HG02870 (cell line): ENCODE results near the gene TTC16.

Source experiments
- ATAC-seq: cut with Tn5 transposase; IDR thresholded peaks from one replicate; pipeline ENCODE4 v1.9.1; 2021; ENCODE audit warnings: mild to moderate bottlenecking, moderate library complexity; ENCODE audit not compliant: unreplicated experiment

TTC16 gene

GRCh38 chr9:127762111-127762676, 46.3 kb downstream of the TTC16 start:
- ATAC-seq = no peak

GRCh38 chr9:127763918-127764384, 48.1 kb downstream of the TTC16 start:
- no peak for ATAC-seq

GRCh38 chr9:127765418-127765817, 49.5 kb downstream of the TTC16 start:
- no peak for ATAC-seq

GRCh38 chr9:127767410-127767809, 51.5 kb downstream of the TTC16 start:
- no peak for ATAC-seq

DNA sequence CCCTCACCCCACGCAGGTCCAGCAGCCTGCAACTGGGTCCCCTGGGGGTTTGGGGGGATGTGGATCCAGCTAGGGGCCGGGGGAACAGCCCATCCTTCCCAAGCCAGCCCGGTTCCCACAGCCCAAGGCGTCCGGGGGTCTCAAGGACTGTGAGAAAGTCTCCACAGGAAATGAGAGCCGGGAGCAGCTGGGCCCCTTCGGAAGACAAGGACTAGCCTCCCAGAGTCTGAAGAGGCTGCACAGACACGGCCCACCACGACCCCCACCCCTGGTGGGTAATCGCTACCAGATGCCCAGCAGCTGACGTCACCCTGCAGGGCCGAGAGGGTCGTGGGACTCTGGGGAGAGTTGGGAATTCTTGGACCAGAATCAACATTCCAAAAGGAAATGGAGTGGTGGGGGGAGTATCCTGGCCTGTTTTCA, 52.0 kb downstream of the TTC16 start:
- no peak for ATAC-seq

GRCh38 chr9:127768698-127769097, 52.8 kb downstream of the TTC16 start:
- ATAC-seq = no peak

- no peak for ATAC-seq
Measured at GRCh38 chr9:127769101-127769500, 53.2 kb downstream of the TTC16 start.

DNA sequence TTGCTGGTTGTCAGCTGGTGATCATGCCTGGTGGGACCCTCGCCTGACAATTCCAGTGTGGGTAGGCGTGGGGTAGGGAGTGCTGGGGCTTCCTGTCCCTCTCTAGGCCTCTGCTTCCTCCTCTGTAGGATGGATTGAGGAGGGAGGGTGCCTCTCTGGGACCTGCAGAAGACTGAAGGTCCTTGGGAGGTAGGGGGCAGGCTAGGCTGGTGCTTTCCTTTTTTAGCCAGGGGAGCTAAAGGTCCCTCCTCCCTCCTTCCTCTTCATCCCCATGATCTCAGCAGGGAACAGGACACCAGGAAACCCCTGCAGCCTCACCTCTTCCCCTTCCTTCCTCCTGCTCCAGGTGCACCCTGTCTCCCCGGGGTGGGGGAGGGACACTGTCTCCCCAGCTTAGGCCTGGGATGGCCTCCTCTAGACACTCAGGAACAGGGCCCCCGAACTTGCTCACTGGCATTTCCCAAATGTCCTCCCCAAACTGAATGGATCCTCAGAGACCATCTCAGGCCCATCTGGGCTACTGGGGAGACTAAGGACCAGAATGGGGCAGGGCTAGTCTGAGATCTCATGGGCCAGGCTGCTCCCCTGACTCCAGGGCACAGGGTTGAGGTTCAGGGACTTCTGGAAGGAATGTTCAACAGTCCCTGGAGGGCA, 54.2 kb downstream of the TTC16 start:
- ATAC-seq = no peak

DNA sequence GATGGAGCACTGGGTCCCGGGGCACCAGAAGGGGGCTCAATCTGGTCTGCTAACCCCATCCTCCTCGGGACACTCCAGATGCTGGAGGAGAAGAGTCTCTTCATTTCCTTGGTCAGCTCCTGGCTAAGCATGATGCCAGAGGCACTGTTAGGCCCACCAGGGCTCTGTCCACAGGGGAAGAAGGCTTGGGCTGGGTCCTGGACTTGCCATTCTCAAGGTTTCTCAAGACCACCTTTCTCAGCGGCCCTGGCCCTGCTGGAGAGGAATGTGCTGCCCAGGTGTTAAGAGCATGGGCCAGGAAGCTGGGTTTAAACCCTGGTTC, 54.7 kb downstream of the TTC16 start:
- ATAC-seq = no peak

DNA sequence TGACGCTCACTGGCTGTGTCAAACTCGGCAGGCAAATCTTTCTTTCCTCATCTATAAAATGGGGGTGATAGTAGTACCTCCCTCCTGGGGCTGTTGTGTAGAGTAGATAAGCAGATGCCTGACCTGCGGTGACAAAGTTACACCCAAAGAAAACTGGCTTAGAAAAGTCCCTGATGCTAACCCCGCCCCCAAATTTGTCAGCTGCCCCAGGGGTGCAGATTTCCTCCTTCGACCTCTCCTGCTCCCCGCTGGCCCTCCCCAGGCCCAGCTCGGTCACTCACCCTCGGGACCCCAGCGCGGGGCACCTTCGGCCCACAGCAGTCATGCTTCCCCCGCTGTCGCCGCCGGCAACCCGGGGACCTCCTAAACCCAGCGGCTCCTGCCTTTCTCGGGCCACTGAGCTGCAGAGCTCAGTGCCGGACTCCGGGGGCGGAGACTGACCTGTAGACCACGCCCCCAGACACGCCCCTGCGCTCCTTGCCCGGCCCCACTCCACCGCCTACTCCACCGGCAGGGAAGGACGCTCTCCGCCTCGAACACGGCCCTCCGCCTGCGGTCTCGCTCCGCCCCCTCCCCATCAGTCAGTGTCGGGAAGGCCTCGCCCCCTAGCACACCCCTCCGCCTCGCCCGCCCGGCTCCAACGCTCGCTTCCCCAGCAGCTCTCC, 55.2 kb downstream of the TTC16 start:
- ATAC-seq = peak; percentile 89

DNA sequence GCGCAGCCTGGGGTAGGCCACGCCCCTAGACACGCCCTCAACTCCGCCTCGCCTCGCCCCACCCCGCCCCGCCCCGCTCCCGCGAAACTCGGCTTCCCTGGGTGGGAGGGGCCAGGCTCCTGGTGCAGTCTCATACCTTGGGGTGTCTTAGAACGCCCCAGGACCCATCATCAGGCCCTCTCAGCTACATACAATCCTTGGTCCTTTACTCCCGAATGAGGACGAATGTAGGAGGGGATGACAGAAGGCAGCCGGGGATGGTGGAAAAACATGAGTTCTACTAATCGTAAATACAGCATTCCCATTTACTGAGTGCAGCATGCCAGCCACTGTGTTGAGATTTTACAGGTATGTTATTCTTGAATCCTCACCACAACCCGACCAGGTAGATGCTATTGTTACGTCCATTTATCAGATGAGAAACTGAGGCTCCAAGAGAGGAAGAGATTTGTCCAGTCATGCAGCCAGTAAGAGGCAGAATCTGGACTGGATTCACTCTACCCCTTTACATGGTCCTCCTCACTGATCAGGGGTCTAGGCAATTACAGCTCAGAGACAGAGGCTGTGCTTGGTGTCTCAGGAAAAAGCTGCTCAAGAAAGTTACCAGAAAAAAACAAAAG, 55.8 kb downstream of the TTC16 start:
- no peak for ATAC-seq

GRCh38 chr9:127772603-127773002, 56.7 kb downstream of the TTC16 start:
- ATAC-seq = no peak

GRCh38 chr9:127773272-127773671, 57.4 kb downstream of the TTC16 start:
- no peak for ATAC-seq

GRCh38 chr9:127773981-127774380, 58.1 kb downstream of the TTC16 start:
- ATAC-seq = no peak

GRCh38 chr9:127776195-127776923, 60.5 kb downstream of the TTC16 start:
- ATAC-seq = peak; percentile 34

GRCh38 chr9:127776924-127777289, 61.0 kb downstream of the TTC16 start:
- ATAC-seq = no peak

DNA sequence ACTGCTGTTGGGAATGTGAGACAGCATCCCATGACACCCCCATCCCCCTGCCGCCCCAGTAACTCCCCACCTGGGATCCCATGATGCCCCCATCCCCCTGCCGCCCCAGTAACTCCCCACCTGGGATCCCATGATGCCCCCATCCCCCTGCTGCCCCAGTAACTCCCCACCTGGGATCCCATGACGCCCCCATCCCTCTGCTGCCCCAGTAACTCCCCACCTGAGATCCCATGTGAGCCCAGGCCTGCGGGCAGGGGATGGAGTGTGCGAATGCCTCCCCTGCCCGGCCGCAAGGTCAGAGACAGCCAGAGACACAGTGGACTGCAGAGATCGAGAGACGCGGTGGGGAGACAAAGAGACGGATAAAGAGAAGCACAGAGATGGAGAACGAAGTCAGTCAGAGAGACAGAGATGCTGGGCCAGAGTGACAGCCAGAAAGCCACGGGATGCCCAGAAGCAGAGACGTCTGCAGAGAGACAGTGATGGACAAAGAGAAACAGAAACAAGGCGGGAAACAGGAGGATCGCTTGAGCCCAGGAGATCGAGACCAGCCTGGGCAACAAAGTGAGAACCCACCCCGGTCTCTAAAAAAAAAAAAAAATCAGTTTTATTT, 61.6 kb downstream of the TTC16 start:
- ATAC-seq = no peak

- ATAC-seq = no peak
Measured at GRCh38 chr9:127778280-127779135, 62.6 kb downstream of the TTC16 start, which contains the start of gene SH2D3C. Gene SH2D3C (minus strand): TSS chr9:127778666. CDS start chr9:127778627, 39 bp downstream.

- ATAC-seq = peak; percentile 46
Measured at GRCh38 chr9:127779136-127779981, 63.5 kb downstream of the TTC16 start.
